A549 (cell line): Measurements from ENCODE around the gene WTAP.

ENCODE experiments used
- CTCF ChIP-seq: fragments of >200 bp; sonication (Bioruptor Twin); formaldehyde crosslinking; IDR thresholded peaks from 3 replicates; pipeline ENCODE4 v1.5.1; 2016
- MAX ChIP-seq: IDR thresholded peaks from 2 replicates; pipeline ENCODE4 v1.6.1; 2012
- POLR2AphosphoS2 ChIP-seq: conservative IDR thresholded peaks from 2 replicates; pipeline ENCODE4 v1.6.1; 2012; ENCODE audit warnings: low read length, improper control_type of control experiment, inconsistent platforms
- RAD21 ChIP-seq, 2 experiments: fragments of >200 bp in 1 of 2; sonication (Bioruptor Twin) in 1 of 2; formaldehyde crosslinking in 1 of 2; IDR thresholded peaks in 1 of 2; conservative IDR thresholded peaks in 1 of 2; 2 replicates in 1 of 2; 3 replicates in 1 of 2; pipeline ENCODE4 v1.6.1; 2012 to 2018; ENCODE audit warnings: inconsistent platforms in 1 of 2

- TF ChIP-seq POLR2AphosphoS2 (no peak), CTCF (no peak), RAD21 (conservative IDR thresholded peaks at IDR 0.05 in 1 of 2, IDR thresholded peaks at IDR 0.05 in 1 of 2) (no peak), MAX (no peak)
These were observed 13.3 kb upstream of the WTAP start for GRCh38 chr6:159713984-159714383.
